ENCODE results near the gene OR5AK2.
"Not testable (repeated sequence)": the region's sequence is repeated elsewhere in the genome, so short reads cannot be mapped to it uniquely, and the experiment has no call there.

OR5AK2 gene, protein sequence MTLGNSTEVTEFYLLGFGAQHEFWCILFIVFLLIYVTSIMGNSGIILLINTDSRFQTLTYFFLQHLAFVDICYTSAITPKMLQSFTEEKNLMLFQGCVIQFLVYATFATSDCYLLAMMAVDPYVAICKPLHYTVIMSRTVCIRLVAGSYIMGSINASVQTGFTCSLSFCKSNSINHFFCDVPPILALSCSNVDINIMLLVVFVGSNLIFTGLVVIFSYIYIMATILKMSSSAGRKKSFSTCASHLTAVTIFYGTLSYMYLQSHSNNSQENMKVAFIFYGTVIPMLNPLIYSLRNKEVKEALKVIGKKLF

DNA sequence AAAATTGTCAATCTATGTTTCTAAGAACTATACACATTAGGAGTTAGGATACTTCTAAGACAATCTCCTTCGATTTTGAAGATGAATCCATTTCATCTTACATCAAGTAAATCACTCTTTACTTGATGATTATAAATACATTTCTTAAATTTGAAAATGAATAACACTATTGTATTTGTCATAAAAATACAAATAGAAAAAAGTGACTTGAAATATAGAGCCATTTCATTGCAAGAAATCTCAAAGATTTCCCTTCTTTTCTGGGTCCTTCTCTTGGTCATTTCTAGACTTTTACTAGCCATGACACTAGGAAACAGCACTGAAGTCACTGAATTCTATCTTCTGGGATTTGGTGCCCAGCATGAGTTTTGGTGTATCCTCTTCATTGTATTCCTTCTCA, at the start of gene OR5AK2:
TSS of gene OR5AK2 (plus strand) at position 301 of the 400 bp plus-strand sequence. CDS start at position 301, 0 bp downstream.
- FAIRE-seq = no peak

DNA sequence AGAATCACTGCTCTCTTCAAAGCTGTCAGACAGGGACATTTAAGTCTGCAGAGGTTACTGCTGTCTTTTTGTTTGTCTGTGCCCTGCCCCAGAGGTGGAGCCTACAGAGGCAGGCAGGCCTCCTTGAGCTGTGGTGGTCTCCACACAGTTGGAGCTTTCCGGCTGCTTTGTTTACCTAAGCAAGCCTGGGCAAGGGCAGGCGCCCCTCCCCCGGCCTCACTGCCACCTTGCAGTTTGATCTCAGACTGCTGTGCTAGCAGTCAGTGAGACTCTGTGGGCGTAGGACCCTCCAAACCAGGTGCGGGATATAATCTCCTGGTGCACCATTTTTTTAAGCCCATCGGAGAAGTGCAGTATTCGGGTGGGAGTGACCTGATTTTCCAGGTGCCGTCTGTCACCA, 43.2 kb upstream of the OR5AK2 start:
- not testable (repeated sequence) for FAIRE-seq

DNA sequence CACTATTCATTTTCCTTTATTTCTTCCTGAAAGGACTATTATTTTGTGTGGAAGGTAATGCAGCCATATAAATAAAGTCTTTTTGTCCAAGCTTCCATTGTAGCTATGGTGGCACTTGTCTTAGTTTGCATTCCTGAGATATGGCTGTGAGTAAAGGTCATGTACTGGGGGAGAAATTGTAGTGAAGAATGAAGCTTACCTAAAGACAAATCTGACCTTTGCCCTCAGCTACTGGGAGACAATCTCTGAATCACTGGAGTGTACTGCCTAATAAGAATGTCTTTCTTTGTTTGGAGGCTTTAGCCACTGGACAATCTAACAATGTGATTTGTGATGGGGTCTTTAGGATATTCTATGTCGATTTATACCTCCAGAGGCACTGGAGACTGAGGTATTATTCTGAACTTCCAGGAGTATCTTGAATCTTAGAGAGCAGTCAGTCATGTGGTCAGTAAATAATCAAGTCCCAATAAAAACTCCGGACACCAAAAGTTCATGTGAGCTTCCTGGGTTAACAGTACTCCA, 39.7 kb upstream of the OR5AK2 start:
- FAIRE-seq = no peak

DNA sequence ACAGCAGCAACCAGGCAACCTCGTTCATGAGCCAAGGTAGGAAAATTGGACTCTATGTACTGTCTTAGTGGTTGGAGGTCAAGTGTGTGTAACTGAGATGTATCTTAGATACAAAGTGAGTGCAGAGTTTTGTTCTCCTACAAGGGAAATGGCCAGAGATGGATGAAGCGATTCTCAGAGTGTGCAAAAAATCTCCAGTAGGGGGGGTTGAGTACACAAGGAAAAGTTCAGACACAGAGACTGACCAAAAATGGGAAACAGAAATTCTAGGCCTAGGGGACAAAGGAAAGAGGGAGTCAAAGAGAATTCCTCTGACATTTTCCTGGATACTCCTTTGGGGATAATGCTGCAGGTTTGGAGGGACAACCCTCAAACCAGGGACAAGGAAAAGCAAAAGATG, 38.2 kb upstream of the OR5AK2 start:
- no peak for FAIRE-seq

DNA sequence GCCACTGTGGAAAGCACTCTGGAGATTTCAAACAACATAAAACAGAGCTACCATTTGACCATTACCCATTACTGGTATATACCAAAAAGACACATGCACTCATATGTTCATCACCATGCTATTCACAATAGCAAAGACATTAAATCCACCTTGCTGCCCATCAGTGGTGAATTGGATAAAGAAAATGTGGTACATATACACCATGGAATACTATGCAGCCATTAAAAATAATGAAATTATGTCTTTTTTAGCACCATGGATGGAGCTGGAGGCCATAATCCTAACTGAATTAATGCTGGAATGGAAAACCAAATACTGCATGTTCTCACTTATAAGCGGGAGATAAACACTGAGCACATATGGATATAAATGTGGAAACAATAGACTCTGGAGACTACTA, 34.8 kb upstream of the OR5AK2 start:
- FAIRE-seq = not testable (repeated sequence)

DNA sequence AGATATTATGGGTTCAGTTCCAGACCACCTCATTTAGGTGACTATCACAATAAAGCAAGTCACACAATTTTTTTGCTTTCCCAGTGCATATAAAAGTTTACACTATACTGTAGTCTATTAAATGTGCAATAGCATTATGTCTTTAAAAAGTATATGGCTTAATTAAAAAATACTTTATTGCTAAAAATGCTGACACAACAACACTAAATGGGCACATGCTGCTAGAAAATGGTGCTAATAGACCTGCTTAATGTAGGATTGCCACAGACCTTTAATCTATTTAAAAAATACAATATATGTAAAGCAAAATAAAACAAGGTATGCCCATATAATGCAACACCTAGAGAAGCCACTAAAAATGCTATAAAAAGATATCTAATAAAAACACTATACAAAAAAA, 27.1 kb upstream of the OR5AK2 start:
- FAIRE-seq = no peak

DNA sequence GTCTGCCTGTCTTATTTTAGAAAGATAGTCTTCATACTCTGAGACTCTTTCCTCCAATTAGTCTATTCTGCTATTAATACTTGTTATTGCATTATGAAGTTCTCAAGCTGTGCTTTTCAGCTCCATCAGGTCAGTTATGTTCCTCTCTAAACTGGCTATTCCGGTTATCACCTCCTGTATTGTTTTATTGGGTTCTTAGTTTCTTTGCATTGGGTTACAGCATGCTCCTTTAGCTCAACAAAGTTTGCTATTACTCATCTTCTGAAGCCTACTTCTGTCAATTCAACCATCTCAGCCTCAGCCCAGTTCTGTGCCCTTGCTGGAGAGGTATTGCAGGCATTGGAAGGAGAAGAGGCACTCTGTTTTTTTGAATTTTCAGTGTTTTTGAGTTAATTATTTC, 21.0 kb upstream of the OR5AK2 start:
- FAIRE-seq = no peak

DNA sequence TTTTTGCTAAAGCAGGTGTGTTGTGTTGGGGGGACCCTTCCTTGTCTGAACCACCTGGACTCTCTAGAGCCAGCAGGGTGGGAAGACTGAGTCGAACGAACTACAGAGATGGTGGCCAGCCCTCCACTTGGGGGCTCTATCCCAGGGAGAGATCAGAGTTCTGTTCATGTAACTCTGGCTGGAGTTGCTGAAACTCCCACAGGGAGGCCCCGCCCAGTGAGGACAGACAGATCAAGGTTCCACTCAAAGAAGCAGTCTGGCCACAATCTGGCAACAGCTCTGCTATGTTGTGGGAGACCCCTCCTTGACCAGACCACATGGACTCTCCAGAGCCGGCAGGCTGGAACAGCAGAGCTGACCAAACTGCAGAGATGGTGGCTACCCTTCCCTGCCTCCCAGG, 20.2 kb upstream of the OR5AK2 start:
- no peak for FAIRE-seq

DNA sequence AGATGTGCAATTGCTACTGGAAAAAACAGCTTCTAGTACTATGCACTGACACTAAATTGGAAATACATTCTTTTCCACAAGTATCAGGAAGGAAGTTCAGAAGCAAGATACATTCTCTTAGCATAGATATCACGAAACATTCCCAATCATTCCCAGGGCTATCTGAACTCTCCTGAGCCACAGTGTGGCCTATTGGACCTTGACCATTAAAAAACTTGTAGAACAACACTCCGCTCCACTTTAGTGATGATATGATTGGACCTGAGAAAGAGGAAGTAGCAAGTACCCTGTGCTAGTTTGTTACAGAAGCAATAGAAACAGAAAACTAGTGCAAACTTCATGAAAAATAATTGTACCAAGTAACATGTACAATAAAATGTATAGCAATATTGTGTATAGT, 11.4 kb upstream of the OR5AK2 start:
- no peak for FAIRE-seq

DNA sequence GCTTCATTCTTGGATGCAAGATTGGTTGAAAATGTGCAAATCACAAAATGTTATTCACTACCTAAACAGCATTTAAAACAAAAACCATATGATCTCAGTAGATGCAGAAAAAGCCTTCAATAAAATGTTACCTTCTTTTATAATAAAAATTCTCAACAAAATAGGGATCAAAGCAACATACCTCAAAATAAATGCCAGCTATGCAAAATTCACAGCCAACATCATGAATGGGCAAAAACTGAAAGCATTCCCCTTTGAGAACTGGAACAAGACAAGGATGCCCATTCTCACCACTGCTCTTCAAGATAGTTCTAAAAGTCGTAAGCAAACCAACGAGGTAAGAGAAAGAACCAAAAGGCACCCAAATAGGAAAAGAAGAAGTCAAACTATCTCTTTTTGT, 2.0 kb downstream of the OR5AK2 start:
- FAIRE-seq = no peak

DNA sequence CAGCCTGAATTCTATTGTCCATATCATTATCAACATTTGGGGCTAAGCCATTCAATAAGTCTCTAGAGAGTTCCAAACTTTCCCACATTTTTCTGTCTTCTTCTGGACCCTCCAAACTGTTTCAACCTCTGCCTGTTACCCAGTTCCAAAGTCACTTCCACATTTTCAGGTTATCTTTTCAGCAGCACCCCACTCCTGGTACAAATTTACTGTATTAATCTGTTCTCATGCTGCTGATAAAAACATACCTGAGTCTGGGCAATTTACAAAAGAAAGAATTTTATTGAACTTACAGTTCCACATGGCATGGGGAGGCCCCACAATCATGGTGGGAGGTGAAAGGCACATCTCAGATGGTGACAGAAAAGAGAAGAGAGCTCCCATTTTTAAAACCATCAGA, 5.8 kb downstream of the OR5AK2 start:
- no peak for FAIRE-seq

DNA sequence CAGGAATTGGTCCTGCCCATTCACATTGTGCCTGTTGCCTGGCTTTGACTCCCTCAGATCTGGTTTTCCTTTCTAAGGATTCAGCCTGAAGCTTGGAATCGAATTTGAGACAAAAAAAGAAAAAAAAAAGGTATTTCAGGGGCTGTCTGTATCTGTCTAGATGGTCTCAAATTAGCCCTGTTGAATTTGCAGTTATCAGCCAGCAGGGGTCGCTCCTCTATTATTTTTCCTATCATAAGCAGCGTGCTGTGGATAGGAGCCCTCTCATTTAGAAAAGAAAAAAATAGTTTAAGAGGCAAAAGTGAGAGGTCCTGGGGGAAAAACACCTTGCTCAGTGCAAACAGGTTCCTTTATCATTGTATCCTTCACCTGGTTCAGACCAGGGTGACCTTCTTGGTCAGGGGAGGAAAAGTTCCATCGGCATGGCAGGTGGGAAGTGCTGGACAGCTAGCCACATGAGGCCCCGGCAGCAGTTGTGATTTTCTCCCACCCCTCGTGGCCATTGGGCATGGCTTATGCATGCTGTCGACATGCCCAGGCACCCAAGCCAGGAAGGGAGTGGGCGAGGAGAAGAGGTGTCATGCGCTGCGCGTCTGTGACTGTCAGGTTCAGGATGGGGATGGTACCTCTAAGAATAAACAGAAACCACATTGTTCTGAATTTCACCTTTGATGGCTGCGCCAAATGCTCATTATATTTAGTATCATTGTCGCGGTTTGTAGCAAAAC, 13.1 kb downstream of the OR5AK2 start:
- FAIRE-seq = no peak

DNA sequence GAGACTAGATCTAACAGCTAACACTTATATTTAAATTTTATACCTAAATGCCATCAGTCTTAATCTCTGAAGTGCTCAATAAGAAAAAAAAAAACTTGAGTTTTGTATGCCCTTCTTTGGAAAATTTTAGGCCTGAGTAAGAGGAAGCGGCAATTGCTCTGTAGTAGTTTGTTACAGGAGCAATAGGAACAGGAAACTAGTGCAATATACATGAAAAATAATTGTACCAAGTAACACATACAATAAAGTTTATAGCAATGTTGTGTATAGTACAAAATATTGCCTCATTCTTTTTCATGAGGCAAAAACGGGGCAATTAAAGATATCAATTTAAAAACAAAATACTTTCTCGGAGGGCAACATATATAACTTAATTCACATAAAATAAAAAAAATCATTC, 19.7 kb downstream of the OR5AK2 start:
- FAIRE-seq = no peak

DNA sequence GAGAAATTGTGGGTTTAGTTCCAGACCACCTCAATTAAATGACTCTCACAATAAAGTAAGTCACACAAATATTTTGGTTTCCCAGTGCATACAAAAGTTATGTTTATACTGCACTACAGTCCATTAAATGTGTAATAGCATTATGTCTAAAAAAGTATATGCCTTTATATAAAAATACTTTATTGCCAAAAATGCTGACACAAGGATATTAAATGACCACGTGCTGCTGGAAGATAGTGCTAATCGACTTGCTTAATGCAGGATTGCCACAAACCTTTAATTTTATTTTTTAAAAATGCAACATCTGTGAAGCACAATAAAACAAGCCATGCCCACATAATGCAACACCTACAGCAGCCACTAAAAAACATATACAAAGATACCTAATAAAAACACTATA, 27.0 kb downstream of the OR5AK2 start:
- no peak for FAIRE-seq

DNA sequence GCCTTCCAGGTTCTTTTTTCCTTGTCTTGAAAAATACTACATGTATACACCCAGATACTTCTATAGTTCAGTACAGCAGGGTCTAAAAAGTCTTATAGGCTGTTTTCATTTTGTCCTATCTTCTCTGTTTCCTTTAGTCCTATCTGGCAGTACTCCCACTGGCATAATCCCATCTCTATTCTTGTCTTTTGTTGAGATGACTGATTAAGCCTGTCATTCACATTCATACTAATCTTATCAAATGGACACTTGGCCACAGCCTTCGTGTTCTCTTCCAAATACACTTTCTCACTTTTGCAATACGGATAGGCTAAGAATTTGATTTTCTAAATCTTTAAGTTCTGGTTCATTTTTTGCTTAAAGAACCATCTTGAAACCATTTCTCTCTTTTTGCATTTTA, 42.8 kb downstream of the OR5AK2 start:
- no peak for FAIRE-seq

All from TTC549 (cell line).